Right lobe of liver (tissue), 6 donors: ENCODE data around the gene CENPB. TPM values are rescaled to one million over a fixed set of nuclear protein-coding genes. Genes with fewer than 3 reads are reported as not detected.

ENCODE experiments used
- ATAC-seq, 4 donors: fragments of 200-7000 bp; cut with Tn5 transposase; one replicate each; pipeline ENCODE4 v1.9.1; 2020; ENCODE audit warnings: mild to moderate bottlenecking in 4 of 4, moderate library complexity in 4 of 4
- DNase-seq, 3 donors: peaks; one replicate each; pipeline ENCODE4 v3.0.0-alpha.2; 2020
- H3K27ac ChIP-seq, 3 donors: fragments of 200-600 bp; one replicate each; pipeline ENCODE4 v1.8.0; 2022
- H3K27me3 ChIP-seq, 2 donors: fragments of 200-600 bp; one replicate each; pipeline ENCODE4 v1.8.0; 2022
- H3K36me3 ChIP-seq, 4 donors: fragments of 200-600 bp; sonication (generic) in 1 of 4; one replicate each; pipeline versions ENCODE4 v1.5.1 to v1.8.0; 2017 to 2022; ENCODE audit warnings: control low read depth in 1 of 4
- H3K4me1 ChIP-seq, 4 donors: fragments of 200-600 bp; sonication (generic) in 1 of 4; one replicate each; pipeline versions ENCODE4 v1.5.1 to v1.8.0; 2017 to 2022; ENCODE audit warnings: control low read depth in 1 of 4
- H3K4me3 ChIP-seq, 3 donors: fragments of 200-600 bp; one replicate each; pipeline ENCODE4 v1.8.0; 2022
- H3K9me3 ChIP-seq, 4 donors: fragments of 200-600 bp; sonication (generic) in 1 of 4; one replicate each; pipeline versions ENCODE4 v1.5.1 to v1.8.0; 2017 to 2022; ENCODE audit warnings: control low read depth in 1 of 4
- CTCF ChIP-seq, 4 donors: fragments of 200-600 bp in 3 of 4; fragments of 450-650 bp in 1 of 4; IDR thresholded peaks; one replicate each; pipeline versions ENCODE4 v1.5.1 to v1.8.0; 2016 to 2022; ENCODE audit warnings: antibody characterized with exemption in 4 of 4, mild to moderate bottlenecking in 2 of 4
- POLR2A ChIP-seq: fragments of 450-650 bp; IDR thresholded peaks from one replicate; pipeline ENCODE4 v1.6.1; 2017; ENCODE audit warnings: antibody characterized with exemption, mild to moderate bottlenecking
- WGBS: methylation state at CpG from one replicate; pipeline ENCODE4 v1.1.6; 2018; ENCODE audit warnings: low coverage, low lambda C conversion rate; ENCODE audit not compliant: insufficient coverage; ENCODE audit errors: missing lambda C conversion rate; 5-methylcytosine and 5-hydroxymethylcytosine counted together
- intact Hi-C, 2 donors: fragments of 100-400 bp; cut with DNase I; formaldehyde crosslinking; loops; one replicate each; pipeline versions ENCODE4 v1.11.2 to v1.14.1; 2022
- total RNA-seq, 6 experiments: library from RNA; depleted of rRNA in 2 of 6; stranded (reverse); fragments of >200 nt in 2 of 6; fragmentation: NEBNext Ultra II Directional in 3 of 6; extraction: Animal tissue kit (Norgen Biotek cat#: 25700) in 3 of 6; gene quantifications; one replicate each; pipeline versions ENCODE4 v1.1.0 to v1.2.4, GENCODE V29; 2016 to 2023
- donor health status: DM: no; HTN: yes; CAD: no.
- donor health status: DM: no; HTN: no; CAD: no.
- donor health status: DM: no; HTN: no; CAD: no.
- donor health status: DM: no; HTN: yes; CAD: no.
- donor health status: DM: no; HTN: yes; CAD: no.

The CENPB gene
- total RNA-seq, 6 experiments from 2014 or later: 27.8 to 43.1 (median 31.6) TPM

- ATAC-seq (no peak), DNase-seq (no peak)
- Histone ChIP-seq H3K9me3 (no peaks in the 10 kb centered on the region), H3K4me3 (no peak overlapping the region), H3K27me3 (no peaks in the 10 kb centered on the region), H3K4me1 (peaks cover 0 to 37% (median 6%) of the 10 kb centered on the region in 4 donors), H3K27ac (no peak overlapping the region), H3K36me3 (no peaks in the 10 kb centered on the region)
- no peak for TF ChIP-seq POLR2A
- WGBS: 97% methylated on average over 4 of the region's 15 CpGs
- intact Hi-C loops: no loop called here
These were observed 45.8 kb downstream of the CENPB start for GRCh38 chr20:3740615-3741301.

GRCh38 chr20:3739926-3740451 is 46.6 kb downstream of the CENPB start:
- intact Hi-C loops: no loop called here
- Histone ChIP-seq H3K36me3 (no peaks in the 10 kb centered on the region), H3K4me3 (no peak overlapping the region), H3K4me1 (peaks cover 0 to 37% (median 6%) of the 10 kb centered on the region in 4 donors), H3K9me3 (no peaks in the 10 kb centered on the region), H3K27me3 (no peaks in the 10 kb centered on the region), H3K27ac (peak overlapping the region in 2 of 3 donors; percentile 27 to 36)
- WGBS: 60% methylated on average over 1 of the region's 7 CpGs
- ATAC-seq (no peak), DNase-seq (no peak)
- TF ChIP-seq POLR2A (no peak), CTCF (IDR thresholded peaks at IDR 0.05) (no peak)

GRCh38 chr20:3739054-3739925 is 47.2 kb downstream of the CENPB start:
- H3K27me3 ChIP-seq: no peaks in the 10 kb centered on the region
- DNase-seq (no peak), ATAC-seq (peak; percentile 26 to 70 (median 60))
- H3K36me3 ChIP-seq: no peaks in the 10 kb centered on the region
- no peak for TF ChIP-seq CTCF (IDR thresholded peaks at IDR 0.05)
- peaks cover 0 to 37% (median 6%) of the 10 kb centered on the region in 4 donors for H3K4me1 ChIP-seq
- peak overlapping the region in 2 of 3 donors; percentile 27 to 36 for H3K27ac ChIP-seq
- intact Hi-C loops: no loop called here
- 64% methylated on average over 4 of the region's 19 CpGs for WGBS
- H3K4me3 ChIP-seq: no peak overlapping the region
- H3K9me3 ChIP-seq: no peaks in the 10 kb centered on the region

- peak overlapping the region in 1 of 3 donors; percentile 40 for H3K27ac ChIP-seq
- no peaks in the 10 kb centered on the region for H3K9me3 ChIP-seq
- TF ChIP-seq POLR2A (no peak), CTCF (IDR thresholded peaks at IDR 0.05) (no peak)
- peak in 1 of 3 donors; percentile 56 for DNase-seq
- peak; percentile 43 to 84 (median 56) for ATAC-seq
- no peak overlapping the region for H3K4me3 ChIP-seq
- WGBS: 36% methylated on average over 8 of the region's 11 CpGs
- intact Hi-C loops: no loop called here
- H3K36me3 ChIP-seq: no peaks in the 10 kb centered on the region
- H3K4me1 ChIP-seq: peaks cover 0 to 37% (median 6%) of the 10 kb centered on the region in 4 donors
- H3K27me3 ChIP-seq: no peaks in the 10 kb centered on the region
These were observed 48.2 kb downstream of the CENPB start for GRCh38 chr20:3738111-3739053.
